Measurements from ENCODE around the gene BMP7.

The BMP7 gene

GRCh38 chr20:57130160-57130772 lies 136.2 kb downstream of the BMP7 start:
- DNase-seq (ENCODE audit: low read depth, low spot score) = no peak

GRCh38 chr20:57129303-57129702 lies 137.1 kb downstream of the BMP7 start:
- no peak for DNase-seq (ENCODE audit: low read depth, low spot score)

- no peak for DNase-seq (ENCODE audit: low read depth, low spot score)
Measured at GRCh38 chr20:57128044-57128757, 138.2 kb downstream of the BMP7 start.

GRCh38 chr20:57126481-57127092 lies 139.9 kb downstream of the BMP7 start:
- DNase-seq (ENCODE audit: low read depth, low spot score) = no peak

- no peak for DNase-seq (ENCODE audit: low read depth, low spot score)
Measured at GRCh38 chr20:57124800-57125517, 141.5 kb downstream of the BMP7 start.

GRCh38 chr20:57124366-57124765 lies 142.1 kb downstream of the BMP7 start:
- no peak for DNase-seq (ENCODE audit: low read depth, low spot score)

GRCh38 chr20:57123504-57123903 lies 142.9 kb downstream of the BMP7 start:
- no peak for DNase-seq (ENCODE audit: low read depth, low spot score)

GRCh38 chr20:57122536-57123489 lies 143.6 kb downstream of the BMP7 start:
- DNase-seq (ENCODE audit: low read depth, low spot score) = no peak

- no peak for DNase-seq (ENCODE audit: low read depth, low spot score)
Measured at GRCh38 chr20:57118964-57119363, 147.5 kb downstream of the BMP7 start.
